OCI-LY3 (cell line): Measurements from ENCODE around the gene MICALL2.

Experiments used
- CTCF ChIP-seq: fragments of 200-600, 300-600 bp; sonication (generic); IDR thresholded peaks from 2 replicates; pipeline ENCODE4 v1.5.1; 2014; ENCODE audit warnings: antibody characterized with exemption, low read length, low read depth
- EZH2phosphoT487 ChIP-seq: fragments of 200-600 bp; shearing (Covaris generic); IDR thresholded peaks from 2 replicates; pipeline ENCODE4 v1.6.1; 2018; ENCODE audit warnings: antibody characterized with exemption, mixed run types, low read depth

DNA sequence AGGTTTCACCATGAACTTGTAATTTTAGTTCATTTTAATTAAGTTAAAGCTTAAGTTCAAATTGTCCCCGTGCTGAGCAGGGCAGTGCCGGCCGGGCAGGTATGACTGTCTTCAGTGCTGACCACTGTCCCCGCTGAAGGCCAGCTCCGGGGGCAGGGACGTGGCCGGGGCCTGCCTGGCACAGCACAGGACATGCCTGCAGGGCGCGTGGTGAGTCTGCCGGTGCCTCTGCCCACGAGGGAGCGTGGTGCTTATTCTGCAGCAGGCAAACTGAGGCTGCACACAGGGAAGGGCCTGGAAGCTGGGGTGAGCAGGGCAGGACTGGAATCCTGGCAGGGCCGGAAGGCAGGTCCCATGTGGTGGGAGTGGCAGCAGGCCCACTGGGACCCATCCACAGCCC is 9.8 kb downstream of the MICALL2 start:
- TF ChIP-seq CTCF: no peak
- TF ChIP-seq EZH2phosphoT487: no peak
